Daoy (cell line): ENCODE data around the gene TYK2. TPM values are rescaled to one million over a fixed set of nuclear protein-coding genes. Genes with fewer than 3 reads are reported as not detected.
"Not testable (repeated sequence)": the region's sequence is repeated elsewhere in the genome, so short reads cannot be mapped to it uniquely, and the experiment has no call there.

ENCODE experiments used
- DNase-seq: peaks from one replicate; pipeline ENCODE4 v3.0.0-alpha.2; 2015; ENCODE audit warnings: low read depth
- total RNA-seq: library from RNA; depleted of rRNA; stranded (reverse); fragments of >200 nt; shearing (Covaris generic); gene quantifications from 2 replicates; pipeline ENCODE4 v1.2.3, GENCODE V29; 2014; rRNA removed

TYK2 gene
- 39.2 and 46.6 TPM in 2 replicates for total RNA-seq

DNA sequence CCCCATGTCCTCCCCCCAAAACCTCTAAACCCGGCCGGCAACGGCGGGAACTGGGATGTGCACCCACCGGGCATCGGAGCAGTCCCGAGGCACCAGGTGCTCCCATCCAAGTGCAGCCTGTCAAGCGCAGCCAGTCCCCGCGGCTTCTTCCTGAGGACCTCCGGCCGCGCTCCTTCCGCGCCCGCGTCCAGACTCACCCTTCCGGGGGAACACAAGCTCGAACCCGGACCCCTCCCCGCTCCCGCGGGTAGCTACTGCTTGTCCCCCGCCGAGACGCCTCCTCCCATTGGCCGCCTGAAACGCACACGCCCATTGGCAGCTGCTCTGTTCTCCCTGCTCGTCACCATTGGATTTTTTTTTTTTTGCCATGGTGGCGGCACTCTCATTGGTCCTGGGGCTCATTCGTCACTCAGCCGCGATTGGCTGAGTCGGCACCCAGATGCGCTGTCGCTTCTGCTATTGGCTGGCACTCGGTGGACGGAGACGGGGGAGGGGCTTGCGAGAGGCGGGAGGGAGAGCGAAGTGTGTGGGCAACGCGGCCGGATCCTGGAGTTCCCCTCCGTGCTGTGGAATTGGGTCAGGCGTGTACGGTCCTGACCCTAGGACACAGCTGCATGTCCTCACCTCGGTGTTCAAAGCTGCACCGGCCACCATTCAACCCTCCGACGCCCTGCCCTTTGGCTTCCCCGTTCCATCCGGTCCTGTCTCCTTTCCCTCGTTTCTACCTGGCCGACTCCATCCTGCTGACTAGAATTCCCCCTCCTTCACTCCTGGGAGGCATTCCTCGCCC lies at the start of gene TYK2:
Gene TYK2, minus strand, starts transcription at position 260 of the 790 bp plus-strand sequence. CDS start 2,166 bp downstream, outside the sequence.
- DNase-seq = peak; percentile 100

DNA sequence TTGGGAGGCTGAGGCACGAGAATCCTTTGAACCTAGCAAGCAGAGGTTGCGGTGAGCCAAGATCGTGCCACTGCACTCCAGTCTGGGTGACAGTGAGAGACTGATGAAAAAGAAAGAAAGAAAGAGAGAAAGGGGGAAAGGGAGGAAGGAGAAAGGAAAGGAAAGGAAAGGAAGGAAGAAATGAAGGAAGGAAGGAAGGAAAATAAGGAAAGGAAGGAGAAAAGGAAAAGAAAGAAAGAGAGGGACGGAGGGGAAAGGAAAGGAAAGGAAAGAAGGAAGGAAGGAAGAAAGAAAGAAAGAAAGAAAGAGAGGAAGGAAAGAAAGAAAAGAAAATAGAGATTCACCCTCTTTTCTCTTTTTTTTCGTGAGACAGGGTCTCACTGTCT lies 48.6 kb upstream of the TYK2 start:
- no peak for DNase-seq

DNA sequence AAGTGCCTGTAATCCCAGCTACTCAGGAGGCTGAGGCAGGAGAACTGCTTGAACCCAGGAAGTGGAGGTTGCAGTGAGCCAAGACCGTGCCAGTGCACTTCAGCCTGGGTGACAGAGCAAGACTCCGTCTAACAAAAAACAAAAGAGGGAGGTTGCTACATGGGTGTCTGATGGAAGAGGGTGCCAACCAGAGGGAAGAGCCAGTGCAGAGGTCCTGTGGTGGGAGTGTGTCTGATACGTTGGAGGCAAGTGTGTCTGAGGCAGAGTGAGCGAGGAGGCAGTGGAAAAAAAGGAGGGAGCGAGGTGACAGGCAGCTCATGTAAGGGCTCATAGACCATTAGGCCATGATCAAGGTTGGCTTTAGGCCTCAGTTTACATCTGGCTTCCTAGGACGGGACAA lies 46.8 kb upstream of the TYK2 start:
- no peak for DNase-seq

DNA sequence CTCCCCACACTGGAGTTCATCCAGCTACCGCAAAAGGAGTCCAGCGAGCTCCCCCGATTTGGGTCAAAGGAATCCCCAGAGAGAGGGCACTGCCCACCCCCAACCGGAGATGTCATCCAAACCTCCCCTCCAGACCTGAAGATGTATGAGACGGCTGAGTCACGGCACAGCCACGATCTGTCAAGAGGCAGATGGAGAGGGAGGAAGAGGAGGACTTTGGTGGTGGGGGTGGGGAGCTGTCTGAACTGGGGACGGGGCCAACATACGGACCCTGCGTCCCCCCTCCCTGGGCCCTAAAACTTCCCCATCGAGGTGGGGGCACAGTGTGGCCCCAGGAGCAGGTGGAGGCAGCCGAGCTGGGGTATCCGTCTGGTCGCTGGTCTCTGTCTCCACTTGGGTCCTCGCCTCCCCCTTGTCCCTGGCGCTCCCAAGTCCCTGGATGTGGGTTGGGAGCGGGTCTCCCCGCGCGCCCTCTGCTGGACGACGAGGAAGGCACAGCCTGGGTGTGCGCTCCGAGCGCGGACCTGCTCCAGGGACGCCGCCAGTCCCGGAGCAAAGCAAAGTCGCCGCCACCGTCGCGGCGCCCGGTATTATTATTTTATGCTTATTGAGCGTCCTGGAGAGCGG lies 43.8 kb upstream of the TYK2 start:
- peak; percentile 91 for DNase-seq

DNA sequence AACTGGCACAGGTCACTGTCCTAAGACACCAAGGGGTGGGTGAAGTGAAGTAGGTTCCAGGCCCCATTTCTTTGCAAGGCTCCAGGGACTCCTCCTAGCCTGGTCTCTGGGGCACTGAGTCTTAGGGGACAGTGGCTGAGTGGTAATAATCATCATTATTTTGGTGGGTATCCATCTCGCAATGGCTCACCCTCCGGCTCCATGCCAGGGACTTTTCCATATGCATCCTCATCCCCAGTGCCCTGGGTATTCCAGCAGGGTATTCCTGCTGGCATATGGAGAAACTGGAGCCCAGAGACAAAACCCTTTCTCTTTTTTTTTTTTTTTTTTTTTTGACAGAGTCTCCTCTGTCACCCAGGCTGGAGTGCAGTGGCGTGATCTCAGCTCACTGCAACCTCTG lies 42.5 kb upstream of the TYK2 start:
- no peak for DNase-seq

DNA sequence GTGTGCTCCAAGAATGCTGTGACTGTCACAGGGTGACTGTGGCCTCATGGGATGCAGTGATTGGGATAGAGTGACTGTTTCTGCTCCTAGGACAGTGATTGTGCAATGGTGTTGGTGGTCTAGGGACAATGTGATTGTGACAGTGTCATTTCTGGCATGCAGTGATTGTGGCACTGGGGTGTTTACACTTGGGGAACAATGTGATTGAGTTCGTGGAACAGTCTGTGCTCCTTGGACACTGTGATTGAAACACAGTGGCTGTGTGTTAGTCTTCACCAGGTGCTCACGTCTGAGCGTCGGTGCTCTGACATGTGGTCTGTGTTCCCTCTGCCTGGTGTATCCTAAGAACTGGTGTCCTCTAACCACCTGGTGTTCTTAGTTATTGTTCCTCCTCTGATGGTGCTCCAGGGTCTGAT lies 41.7 kb upstream of the TYK2 start:
- DNase-seq = no peak

DNA sequence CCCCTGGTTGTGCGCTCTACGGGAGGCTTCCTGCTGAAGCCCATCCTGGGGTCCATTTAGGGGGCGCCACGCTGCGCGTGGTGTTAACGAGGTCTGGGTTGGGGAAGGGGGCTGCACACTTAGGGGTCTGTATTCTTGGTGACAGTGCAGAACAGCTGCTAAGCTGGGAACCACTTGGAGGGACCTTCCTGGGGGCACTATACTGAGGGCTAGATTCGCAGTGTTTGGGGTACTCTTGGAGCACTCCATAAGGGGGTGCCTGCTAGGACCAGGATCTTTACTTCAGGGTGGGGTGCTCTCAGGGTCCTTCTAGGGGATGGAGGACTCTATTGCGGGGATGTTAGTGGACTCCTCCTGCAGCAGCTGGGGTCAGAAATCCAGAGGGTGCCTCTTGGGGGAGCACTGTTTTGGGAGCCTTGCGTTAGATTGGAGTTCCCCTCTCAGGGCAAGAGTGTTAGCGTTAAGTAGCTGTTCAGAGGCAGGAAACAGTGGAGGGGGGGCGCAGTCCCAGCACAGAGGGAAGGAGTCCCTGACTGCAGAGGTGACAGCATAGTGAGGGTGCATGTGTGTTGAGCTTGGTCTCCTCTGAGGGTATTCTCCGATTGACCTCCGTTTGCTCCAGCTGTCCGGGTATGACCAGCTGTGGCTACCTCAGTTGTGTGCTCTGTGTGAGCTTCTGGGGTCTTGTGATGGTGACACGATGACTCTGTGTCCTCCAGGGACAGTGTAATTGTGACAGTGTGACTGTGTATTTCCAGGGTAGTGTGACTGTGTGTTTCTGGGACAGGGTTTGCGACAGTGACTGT lies 41.1 kb upstream of the TYK2 start:
- no peak for DNase-seq

DNA sequence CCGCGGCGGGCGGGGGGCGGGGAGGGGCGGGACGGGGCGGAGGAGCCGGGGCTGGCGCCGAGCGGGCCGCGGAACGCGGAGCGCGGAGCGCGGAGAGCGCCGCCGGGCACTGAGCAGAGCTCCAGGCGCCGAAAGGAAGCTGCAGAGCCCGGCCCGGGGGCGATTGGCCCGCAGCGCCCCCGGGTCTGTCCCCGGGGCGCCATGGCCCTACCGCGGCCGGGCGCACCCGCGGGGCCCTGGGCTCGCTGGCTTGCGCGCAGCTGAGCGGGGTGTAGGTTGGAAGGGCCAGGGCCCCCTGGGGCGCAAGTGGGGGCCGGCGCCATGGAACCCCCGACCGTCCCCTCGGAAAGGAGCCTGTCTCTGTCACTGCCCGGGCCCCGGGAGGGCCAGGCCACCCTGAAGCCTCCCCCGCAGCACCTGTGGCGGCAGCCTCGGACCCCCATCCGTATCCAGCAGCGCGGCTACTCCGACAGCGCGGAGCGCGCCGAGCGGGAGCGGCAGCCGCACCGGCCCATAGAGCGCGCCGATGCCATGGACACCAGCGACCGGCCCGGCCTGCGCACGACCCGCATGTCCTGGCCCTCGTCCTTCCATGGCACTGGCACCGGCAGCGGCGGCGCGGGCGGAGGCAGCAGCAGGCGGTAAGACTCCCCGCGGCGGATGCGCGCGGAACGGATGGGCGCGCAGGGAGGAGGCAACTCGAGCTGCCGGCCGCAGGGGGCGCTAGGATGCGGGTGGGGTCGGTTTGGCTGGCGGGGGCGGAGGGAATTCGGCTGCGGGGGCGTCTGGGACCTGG lies 40.3 kb upstream of the TYK2 start, which contains the start of gene PDE4A:
Gene PDE4A, plus strand, starts transcription at position 95 of the 796 bp plus-strand sequence. Its CDS starts 227 bp downstream, at position 322.
- peak; percentile 76 for DNase-seq

DNA sequence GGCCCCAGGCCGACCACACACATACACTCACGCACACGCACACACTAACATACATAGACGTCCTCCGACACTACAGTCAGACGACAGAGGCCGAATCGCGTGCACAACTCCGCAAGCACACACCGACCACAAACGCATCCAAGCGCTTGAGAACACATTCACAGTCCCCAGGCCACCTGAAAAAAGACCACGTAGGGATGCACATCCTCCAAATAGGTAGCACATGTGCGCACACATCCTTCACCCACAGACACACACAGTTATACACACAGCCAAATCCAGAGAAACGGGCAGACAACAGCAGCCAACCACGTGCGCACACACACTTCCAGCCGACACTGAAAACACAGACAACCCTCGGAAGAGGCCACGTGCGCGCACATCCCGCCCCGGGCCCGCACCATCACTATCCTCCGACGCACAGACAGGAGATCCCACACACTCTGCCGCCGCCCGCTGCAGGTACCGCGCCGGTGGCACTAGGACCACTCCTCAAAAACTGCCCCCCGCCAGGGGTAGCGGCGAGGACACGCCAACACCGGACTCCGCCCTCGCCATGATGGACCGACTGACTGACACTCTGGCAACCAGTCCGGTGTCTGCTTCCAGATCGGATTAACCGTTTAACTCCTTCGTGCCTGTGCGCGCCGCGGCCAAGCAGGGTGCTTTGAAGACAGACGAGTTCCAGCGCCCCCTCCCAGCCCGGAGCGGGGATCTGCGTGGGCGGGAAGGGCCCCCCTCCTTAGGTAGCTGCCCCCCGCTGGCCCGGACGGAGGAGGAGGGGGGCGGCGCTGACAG lies 39.5 kb upstream of the TYK2 start:
- DNase-seq = peak; percentile 92

DNA sequence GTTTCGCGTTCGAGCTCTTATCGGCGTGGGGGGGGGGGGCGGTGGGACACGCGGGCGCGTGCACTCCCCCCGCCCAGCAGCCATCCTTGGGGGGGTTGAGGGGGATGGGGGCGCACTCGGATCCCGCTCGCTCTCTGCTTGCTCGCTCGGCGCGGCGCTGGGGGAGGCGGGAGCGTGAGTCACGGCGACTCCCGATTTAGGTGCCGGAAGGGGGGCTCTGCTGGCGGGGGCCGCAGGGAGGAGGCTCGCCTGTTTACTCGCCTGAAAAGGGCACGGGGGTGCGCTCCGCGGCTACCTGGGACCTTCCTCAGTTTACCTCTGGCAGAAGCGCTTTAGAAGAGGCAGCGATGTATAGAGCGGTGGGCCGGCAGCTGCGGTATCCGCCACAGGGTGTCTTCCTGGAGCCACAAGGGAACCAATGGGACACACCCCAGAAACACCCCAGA lies 38.9 kb upstream of the TYK2 start:
- DNase-seq = peak; percentile 71

DNA sequence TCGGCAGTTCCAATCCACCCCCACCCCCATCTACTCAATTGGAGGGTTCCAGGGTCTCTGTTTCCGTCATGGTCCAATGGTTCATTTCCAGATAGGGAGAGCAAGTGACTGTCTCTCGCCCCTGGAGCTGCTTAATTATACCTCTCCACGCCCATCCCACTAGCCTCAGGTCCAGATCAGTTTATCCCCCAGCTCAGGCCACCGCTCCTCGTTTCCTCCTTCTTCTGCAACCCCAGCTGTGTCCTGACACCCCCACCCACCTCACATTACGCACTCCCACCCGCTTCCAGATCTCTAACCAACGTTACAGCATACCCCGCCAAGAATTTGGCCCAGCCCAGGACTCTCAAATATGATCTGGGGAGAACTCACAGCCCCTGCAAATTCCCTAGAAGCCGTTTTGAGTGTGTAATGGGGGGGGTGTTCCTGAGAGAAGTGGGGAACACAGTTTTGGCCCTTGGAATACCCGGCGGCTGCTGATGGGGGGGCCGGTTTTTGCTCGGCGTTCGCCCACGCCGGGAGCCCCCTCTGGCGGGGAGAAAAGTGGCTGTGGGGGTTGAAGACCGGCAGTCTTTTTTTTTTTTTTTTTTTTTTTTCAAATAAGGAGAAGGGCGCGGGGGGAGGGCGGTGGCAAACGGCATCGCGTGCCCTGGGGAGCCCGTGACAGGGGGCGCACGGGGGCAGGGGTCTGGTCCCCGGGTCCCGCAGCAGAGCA lies 38.3 kb upstream of the TYK2 start:
- DNase-seq = no peak

DNA sequence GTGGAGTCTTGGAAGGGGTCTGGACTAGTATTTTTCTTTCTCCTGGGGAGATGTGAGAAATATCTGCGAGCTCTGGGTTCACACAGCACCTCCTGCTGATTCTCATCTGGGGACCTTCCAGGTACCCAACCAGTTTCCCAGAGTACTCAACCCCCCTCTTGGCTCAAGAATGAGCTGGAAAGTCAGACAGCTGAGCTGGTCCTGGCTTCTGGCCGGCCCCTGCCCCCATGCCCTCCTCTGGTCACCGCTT lies 37.8 kb upstream of the TYK2 start:
- DNase-seq = no peak

DNA sequence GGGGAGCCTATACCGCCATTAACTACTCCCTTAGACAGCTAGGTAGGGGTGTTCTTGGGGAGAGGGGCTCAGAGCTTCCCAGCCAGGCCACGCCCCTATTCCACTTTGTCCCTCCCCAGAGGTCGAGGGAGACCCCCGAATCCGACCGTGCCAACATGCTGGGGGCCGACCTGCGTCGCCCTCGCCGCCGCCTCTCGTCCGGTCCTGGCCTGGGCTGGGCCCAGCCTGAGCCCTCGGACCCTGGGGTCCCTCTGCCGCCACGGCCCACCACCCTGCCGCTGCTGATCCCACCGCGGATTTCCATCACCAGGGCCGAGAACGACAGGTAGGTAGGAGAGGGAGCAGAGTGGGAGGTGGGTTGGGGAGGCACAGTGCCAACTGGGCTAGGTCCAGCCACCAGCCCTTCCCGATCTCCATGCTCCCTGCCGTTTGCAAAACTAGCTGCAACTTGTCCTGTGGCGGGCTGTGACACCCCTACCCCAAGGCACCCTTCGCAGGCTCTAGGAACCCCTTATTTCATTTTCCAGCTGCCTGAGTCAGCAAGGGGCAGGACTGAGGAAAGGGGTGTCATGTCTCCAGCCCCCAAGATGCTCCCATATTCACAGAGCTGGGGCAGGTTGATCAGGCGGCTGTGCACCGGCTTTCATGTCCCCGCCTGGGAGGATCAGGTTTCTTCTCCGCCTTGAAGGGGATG lies 37.3 kb upstream of the TYK2 start:
- no peak for DNase-seq

DNA sequence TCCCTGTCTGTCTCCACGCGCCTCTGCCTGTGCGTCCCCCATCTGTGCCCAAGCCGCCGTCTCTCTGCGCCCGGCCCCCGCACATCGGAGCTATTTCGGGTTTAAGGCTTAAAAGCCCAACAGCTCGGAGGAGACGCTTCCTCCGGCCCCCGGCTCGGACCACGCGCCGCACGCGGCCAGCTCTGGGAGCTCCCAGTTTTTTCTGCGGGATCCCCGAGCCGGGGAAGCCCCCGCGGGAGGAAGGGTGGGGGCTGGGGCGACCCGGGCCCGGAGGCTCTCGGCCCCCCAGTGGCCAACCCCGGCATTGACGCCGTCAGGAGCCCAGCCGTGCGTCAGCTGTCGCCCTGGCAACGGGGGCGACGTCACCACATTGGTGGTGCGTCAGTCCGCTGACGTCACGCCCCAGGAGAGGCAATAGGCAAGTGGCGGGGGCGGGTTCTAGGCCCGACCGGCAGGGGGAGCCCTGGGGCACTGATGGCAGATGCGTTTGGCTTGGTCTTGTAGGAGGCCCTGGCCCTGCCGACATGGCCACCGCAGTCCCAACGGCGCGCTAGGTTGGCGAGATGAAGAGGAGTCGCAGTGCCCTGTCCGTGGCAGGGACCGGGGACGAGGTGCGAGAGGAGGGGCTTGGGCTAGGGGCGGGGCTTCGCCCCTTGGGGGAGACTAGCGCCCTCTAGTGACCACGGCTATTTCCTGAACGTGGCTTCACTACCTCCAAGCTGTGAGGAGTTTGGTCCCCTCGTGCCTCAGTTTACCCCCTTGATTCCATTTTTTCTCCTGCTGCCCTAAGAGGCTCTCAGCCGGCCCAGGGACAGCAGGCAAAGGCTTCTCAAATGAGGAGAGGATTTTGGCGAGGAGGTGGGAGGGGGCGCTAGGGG lies 36.2 kb upstream of the TYK2 start:
- DNase-seq = peak; percentile 93

DNA sequence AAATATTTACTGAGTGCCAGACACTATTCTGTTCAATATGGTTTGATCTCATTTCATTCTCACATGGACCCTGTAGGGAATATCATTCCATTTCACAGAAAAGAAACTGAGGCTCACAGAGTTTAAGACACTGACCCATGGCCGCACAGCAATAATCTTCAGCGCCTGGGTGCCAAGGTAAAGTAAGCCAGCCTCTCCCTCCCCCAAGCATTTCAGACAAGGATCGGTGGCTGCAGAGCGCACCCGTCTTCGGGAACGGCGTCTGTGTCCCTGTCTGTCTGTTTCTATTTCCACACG lies 35.7 kb upstream of the TYK2 start:
- no peak for DNase-seq

DNA sequence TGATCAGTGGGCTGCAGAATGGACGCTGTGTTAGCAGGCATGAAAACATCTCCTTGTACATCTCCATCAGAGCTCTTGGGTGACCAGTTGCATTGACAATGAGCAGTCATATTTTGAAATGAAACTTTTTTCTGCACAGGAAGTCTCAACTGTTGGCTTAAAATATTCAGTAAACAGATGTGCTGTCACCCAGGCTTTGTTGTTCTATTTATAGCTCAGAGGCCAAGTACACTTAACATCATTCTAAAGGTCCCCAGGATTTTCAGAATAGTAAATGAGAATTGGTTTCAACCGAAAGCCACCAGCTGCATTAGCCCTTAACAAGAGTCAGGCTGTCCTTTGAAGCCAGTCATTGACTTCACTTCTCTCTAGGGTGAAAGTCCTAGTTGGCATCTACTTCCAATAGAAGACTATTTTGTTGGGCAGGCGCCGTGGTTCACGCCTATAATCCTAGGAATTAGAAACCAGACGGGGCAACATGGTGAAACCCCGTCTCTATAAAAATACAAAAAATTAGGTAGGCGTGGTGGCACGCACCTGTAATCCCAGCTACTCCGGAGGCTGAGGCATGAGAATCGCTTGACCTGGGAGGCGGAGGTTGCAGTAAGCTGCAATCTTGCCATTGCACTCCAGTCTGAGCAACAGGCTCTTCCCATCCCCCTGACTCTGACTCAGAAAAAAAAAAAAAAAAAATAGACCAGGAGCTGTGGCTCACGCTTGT lies 32.0 kb upstream of the TYK2 start:
- no peak for DNase-seq

DNA sequence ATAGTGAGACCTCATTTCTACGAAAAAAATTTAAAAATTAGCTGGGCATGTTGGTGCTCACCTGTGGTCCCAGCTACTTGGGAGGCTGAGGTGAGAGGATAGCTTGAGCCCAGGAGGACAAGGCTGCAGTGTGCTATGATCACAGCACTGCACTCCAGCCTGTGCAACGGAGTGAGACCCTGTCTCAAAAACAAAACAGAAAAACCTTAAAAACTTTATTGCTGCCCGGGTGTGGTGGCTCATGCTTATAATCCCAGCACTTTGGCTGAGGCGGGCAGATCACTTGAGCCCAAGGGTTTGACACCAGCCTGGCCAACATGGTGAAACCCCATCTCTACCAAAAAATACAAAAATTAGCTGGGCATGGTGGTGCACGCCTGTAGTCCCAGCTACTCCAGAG lies 30.9 kb upstream of the TYK2 start:
- not testable (repeated sequence) for DNase-seq
